ENCODE measurements around the gene DHRSX.

- TF ChIP-seq, protein P1, sequence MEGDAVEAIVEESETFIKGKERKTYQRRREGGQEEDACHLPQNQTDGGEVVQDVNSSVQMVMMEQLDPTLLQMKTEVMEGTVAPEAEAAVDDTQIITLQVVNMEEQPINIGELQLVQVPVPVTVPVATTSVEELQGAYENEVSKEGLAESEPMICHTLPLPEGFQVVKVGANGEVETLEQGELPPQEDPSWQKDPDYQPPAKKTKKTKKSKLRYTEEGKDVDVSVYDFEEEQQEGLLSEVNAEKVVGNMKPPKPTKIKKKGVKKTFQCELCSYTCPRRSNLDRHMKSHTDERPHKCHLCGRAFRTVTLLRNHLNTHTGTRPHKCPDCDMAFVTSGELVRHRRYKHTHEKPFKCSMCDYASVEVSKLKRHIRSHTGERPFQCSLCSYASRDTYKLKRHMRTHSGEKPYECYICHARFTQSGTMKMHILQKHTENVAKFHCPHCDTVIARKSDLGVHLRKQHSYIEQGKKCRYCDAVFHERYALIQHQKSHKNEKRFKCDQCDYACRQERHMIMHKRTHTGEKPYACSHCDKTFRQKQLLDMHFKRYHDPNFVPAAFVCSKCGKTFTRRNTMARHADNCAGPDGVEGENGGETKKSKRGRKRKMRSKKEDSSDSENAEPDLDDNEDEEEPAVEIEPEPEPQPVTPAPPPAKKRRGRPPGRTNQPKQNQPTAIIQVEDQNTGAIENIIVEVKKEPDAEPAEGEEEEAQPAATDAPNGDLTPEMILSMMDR (IDR thresholded peaks at IDR 0.05): no peak
- TF ChIP-seq POLR2A (IDR thresholded peaks at IDR 0.05) (no peak), EP300 (IDR thresholded peaks at IDR 0.05) (no peak)
Observed at GRCh38 chrX:2549876-2550275, 49.1 kb upstream of the DHRSX start.
